ENCODE measurements around the gene KMT2C.
"Not testable (repeated sequence)": the region's sequence is repeated elsewhere in the genome, so short reads cannot be mapped to it uniquely, and the experiment has no call there.

GRCh38 chr7:152286219-152286618, 149.6 kb downstream of the KMT2C start:
- not testable (repeated sequence) for TF ChIP-seq ZNF121 (CRISPR knock-in tag; IDR thresholded peaks at IDR 0.05); CTCF (CRISPR knock-in tag; IDR thresholded peaks at IDR 0.05); NONO (IDR thresholded peaks at IDR 0.05); NONO (CRISPR knock-in tag; conservative IDR thresholded peaks at IDR 0.05); U2AF1 (optimal IDR thresholded peaks at IDR 0.05; ENCODE audit: low read depth, low read length); POLR2A (IDR thresholded peaks at IDR 0.05; ENCODE audit: insufficient read depth in 1 of 2, low read depth in 2 of 2, low read length in 2 of 2); ZNF615 (CRISPR knock-in tag; IDR thresholded peaks at IDR 0.05; ENCODE audit: borderline replicate concordance); ZBTB43 (CRISPR knock-in tag; conservative IDR thresholded peaks at IDR 0.05); ERF (CRISPR knock-in tag; IDR thresholded peaks at IDR 0.05); MTA3 (CRISPR knock-in tag; IDR thresholded peaks at IDR 0.05); ATF1 (CRISPR knock-in tag; IDR thresholded peaks at IDR 0.05); PHF20 (CRISPR knock-in tag; IDR thresholded peaks at IDR 0.05); TOE1 (CRISPR knock-in tag; IDR thresholded peaks at IDR 0.05)
